ENCODE data around the gene DENND2C.
A peak's percentile ranks its signal among the peaks of the same experiment; 100 is the strongest.

The DENND2C gene, protein sequence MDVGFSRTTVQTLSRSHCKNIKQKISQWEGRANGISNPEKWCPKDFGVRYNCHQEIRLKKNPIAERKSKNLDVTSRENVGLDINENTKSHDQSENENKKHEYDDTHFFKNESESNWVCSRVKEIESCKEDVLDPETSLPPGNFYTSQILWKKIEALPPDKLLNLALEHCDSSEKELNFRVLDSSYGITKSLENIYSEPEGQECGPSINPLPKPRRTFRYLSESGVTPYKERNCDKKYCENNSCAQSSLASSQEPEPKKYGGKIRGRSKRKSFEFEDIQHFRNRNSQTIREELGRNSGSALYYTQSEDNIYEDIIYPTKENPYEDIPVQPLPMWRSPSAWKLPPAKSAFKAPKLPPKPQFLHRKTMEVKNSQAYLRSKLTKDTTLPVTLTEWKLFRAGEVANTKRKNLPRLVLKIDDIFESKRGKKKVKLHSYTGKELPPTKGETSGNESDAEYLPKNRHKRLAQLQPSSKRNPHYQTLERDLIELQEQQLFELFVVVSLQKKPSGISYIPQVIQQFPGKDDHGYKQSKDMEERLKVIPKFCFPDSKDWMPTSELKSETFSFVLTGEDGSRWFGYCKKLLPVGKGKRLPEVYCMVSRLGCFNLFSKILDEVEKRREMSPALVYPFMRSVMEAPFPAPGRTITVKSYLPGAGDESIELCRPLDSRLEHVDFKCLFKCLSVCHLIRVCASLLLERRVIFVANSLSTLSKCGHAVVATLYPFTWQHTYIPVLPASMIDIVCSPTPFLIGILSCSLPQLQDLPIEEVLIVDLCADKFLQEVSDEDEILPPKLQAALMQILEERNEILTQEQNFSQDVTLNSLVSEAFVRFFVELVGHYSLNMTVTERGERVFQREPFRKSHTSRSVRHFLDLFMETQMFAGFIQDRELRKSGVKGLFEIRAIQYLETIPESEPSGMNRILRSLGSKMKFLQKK

DNA sequence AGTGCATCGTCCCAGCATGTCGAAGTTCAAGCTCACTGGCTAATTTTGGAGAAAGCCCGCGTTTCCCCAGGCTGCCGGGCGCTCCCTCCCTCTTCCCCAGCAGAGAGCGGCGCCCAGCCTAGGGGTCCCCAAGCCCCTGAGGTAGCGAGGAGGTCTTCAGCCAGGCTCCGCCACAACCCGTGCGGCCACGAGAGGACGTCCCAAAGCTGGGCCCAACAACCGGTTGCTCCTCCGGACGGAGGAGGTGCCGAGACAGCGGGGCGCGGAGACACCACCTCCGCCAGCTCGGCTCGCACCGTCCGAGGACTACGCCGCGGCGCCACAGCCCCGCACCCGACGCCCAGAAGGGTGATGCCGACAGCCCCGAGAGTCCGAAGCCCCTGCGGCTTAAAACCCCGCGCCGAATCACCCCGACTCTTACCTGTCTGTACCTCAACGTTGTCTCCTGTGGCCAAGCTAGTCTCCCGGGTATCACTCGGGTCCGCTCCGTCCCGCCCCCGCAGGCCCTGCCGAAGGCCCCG lies at the start of gene DENND2C:
Gene DENND2C (minus strand): TSS at position 488 of the 521 bp plus-strand sequence. CDS start 44,065 bp downstream, outside the sequence.
- DNase-seq = no peak

DNA sequence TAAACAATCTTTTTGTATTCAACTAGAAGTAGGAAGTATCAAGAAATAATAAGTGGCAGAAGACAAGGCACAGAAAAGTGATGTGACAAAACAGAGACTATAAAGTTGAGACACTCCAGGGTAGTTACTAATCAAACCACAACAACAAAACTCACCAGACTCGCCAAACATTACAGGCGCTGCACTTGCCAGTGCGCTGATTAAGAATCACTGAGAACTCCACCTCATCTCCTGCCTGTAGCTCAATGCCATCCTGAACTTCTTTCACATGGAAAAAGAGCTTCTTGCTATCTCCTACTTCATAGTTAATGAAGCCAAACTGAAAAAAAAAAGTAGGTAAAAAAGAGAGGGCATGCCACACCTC lies 49.6 kb upstream of the DENND2C start:
- no peak for DNase-seq

DNA sequence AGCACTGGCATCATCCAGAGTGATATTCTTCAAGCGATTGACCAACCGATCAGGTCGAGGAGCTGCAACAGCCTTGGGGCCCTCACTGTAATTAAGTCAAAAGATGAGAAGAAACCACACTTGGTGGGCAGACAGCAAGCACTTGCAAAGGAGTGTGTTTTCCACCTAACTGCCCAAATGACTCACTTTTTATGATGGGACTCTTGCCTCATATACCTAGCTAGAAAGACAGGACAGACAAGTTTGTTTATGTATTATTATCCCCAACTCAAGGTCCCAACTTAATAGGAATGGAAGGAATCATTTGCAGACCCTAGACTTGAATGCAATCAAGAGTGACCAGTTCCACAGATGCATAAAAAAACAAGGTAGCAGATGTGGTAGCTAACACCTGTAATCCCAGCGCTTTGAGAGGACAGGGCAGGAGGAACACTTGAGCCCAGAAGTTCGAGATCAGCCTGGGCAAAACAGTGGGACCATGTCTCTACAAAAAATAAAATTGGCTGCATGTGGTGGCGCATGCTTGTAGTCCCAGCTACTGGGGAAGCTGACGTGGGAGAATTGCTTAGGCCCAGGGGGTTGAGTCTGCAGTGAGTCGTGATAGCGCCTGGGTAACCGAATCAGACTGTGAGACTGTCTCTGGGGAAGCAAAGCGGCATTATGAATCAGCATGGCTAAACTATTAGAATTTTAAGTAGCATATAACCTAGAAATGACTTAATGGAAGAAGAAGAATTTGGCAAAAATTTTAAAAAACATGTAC lies 49.0 kb upstream of the DENND2C start:
- DNase-seq = no peak

DNA sequence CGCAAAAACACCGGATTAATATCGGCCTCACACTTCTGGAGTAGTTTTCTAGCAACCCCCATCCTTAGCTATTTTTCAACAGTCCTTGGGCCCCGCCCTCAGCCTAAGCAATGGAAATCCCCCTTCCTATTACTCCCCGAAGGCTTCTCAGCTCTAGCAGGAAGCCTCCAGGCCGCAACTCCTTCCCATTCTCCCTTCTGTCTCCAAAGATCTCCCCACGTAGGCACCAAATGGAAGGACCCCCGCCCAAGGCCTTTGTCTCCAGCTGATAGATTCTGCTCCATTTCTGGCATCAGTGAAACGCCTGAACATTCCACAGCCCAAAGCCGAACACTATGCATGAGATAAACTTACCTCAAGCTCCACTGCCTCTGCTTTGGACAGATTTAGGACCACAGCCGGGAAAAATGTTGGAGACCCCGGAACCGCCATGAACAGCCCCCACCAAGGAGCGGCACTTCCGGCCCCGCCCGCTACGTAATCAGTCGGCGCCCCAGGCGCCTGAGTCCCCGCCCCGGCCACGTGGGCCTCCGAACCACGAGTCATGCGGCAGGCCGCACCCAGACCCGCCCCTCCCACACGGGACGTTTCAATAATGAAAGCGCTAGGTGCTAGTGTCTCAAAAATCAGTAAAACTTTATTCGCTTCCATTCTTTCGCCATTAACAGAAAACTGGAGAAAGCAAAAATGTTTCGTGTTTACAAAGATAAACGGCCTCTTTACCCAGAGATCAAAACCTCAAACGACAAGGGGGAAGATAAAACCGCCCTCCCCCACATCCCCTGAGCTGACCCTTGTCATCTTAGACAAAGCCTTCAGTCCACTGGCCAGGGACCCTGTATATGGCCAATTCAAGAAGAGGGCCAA lies 46.7 kb upstream of the DENND2C start, which contains the start of gene NRAS:
Gene NRAS (minus strand): TSS at position 468 of the 867 bp plus-strand sequence. CDS start 611 bp downstream, outside the sequence.
- DNase-seq = peak; percentile 94

DNA sequence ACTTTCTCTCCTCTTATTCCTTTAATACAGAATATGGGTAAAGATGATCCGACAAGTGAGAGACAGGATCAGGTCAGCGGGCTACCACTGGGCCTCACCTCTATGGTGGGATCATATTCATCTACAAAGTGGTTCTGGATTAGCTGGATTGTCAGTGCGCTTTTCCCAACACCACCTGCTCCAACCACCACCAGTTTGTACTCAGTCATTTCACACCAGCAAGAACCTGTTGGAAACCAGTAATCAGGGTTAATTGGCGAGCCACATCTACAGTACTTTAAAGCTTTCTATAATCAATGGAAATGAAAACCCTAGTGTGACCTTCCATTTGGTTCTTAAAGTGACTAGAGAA lies 46.1 kb upstream of the DENND2C start:
- DNase-seq = no peak

DNA sequence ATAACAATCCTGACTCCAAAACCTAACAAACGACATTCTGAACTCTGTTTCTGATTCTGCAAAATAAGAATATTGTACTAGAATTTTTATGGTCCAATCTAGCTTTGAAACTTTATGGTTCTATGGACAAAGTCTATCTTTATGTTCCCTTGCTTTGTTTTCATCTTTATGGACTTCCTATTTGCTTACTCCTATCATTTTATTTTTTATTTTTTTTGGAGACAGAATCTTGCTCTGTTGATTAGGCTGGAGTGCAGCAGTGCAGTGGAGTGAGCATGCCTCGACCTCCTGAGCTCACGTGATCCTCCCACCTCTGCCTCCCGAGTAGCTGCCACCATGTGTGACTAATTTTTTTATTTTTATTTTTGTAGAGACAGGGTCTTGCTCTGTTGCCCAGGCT lies 43.1 kb upstream of the DENND2C start:
- no peak for DNase-seq

DNA sequence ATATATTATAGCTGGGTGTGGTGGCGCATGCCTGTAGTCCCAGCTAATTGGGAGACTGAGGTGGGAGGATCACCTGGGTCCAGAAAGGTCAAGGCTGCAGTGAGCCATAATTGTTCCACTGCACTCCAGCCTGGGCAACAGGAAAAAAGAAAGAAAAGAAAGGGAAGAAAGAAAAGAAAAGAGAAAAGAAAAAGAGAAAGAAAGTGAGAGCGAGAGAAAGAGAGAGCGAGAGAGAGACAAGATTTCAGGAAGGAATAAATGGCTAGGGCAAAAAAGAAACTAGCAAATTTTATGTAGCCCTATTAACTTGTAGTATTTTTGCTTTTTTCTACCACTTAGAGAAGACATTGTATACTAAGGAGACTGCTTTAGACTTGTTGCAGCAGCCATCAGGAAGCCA lies 40.5 kb upstream of the DENND2C start:
- no peak for DNase-seq

DNA sequence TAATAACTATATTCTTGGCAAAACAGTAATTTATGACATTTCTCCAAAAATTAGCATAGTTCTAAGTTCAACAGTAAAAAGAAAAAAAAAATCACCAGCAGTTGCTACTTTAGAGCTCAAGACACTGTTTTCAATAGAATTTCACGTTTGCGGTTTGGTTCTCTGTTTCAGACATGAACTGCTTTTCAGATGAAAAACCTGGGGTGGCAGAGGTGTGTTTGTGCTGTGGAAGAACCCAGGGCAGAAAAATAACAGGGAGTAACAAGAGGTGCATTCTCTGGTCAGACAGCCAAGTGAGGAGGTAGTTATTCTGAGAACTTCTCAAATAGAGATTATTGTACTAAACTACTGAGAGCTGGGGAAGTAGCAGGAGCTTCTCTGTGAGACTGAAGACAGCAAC lies 37.8 kb upstream of the DENND2C start:
- DNase-seq = no peak

DNA sequence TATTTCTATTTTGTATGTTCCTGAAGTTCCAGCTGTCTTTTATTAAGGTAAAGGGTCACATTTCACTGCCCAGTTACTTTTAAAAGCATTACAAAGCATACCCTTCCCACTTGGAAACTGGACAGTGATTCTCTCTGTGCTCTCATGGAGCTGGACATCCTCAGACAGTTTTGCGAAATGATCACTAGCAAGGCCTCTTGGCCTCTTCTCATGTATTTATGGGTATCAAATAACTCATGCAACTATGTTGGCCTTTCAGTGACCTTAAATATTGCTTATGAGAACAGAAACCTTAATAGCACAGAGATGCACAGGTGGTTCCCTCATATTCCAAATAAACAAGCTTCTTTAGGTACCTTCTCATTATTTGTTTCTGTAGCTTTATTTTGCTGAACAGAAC lies 33.4 kb upstream of the DENND2C start:
- no peak for DNase-seq

DNA sequence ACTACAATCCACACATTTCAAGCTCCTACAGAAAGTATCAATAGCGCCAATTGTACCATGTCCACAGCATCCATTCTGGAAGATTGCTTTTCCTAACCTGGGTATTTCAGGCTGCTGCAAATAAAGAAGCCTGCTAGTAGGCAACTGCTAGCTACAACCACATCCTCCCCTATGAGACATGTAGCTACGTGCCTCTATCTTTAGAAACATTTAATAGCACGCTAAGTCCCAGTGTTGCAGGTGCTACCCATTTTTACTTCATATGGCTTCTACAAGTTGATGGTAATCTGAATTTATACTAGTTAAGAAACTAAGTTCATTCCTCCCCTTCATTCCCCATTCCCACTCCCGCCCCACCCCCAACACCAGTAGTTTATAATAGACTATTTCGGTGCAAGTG lies 32.9 kb upstream of the DENND2C start:
- DNase-seq = no peak

DNA sequence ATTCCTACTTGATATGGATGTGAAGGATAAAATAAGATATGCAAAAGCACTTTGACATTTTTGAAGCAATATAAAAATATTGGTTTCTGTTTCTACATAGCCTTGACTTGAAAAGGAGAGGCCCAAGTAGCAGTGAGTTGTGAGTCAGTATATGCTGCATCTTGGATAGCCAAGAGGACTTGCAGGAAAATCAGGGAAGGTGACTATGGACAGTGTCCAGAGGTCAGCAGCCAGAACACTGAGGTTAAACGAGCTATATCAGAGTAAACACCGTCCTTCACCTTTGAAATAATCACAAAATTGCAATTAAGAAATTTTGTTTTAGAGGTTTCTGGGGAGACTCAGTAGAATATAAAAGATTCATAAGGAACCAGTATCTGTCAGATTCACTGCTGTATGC lies 32.1 kb upstream of the DENND2C start:
- no peak for DNase-seq

DNA sequence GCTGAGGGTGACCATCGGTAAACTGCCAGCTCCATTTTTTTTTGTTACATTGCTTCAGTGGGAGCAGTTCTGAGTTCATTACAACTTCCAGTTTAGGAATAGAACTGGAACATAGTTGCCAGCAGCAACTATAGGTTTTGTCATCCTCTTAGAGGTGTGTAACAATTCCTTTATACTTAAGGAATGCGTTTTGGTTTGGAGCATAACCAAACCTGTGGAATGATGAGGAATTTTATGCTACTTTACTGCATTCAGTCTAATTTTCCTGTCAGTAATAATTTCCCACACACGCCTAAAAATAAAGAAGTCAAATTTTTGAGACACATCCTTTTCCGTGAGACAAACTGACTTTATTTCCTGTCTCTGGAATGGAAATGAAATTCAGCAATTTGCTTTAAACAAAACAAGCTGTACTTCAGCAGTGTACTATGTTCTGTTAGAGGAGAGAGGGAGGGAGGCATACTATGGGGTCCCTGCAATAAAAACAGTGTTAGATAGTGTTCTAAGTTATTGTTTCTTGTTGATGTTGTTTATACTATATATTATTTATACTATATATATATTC lies 30.3 kb upstream of the DENND2C start:
- no peak for DNase-seq

DNA sequence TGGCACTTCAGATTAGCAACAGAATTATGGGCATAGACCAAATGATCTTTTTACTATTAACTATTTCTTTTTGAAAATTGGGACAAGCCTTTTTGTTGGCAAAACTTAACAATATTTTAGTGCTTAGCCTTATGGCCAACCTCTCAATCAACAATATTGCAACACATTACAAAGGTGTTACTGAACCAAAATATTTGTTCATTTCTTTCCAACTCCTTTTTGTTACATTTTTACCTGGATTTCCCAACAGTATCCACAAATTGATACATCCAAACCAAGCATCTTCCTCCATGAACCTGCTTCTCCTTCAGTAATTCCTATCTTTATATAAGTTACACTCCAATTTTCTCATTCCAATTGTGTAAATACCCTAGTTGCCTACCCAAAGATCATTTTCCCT lies 27.0 kb upstream of the DENND2C start:
- DNase-seq = no peak

DNA sequence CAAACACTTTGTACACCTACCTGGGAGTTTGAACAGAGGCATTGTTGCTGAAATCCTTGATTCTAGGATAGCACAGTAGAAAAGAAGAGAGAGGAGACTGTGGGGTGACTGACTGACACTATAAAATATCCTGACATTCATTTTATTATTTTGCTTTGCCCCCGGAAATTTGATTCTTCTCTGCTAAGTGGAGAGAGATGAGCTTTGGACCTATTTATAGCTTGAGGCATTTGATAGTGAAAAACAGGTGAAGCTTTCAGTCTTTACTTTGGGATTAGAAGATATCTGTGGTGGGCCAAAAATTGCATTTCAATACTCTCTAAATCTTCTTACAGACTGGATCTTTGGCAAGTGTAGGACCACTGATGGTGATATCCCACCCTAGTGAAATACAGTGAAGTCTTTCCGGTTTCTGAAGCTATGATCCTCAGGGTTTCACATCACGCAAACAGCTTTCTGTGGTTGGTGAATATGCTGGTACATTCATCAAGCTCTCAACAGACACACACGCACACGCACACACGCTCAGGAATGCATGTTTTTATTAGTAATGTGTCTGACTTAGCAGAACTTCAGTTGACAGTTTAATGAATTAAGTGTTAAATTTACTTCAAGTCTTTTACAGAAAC lies 25.7 kb upstream of the DENND2C start, which contains the start of gene AMPD1:
Gene AMPD1 (minus strand): TSS at position 117 of the 629 bp plus-strand sequence. CDS start 75 bp downstream, at position 42.
- DNase-seq = no peak

DNA sequence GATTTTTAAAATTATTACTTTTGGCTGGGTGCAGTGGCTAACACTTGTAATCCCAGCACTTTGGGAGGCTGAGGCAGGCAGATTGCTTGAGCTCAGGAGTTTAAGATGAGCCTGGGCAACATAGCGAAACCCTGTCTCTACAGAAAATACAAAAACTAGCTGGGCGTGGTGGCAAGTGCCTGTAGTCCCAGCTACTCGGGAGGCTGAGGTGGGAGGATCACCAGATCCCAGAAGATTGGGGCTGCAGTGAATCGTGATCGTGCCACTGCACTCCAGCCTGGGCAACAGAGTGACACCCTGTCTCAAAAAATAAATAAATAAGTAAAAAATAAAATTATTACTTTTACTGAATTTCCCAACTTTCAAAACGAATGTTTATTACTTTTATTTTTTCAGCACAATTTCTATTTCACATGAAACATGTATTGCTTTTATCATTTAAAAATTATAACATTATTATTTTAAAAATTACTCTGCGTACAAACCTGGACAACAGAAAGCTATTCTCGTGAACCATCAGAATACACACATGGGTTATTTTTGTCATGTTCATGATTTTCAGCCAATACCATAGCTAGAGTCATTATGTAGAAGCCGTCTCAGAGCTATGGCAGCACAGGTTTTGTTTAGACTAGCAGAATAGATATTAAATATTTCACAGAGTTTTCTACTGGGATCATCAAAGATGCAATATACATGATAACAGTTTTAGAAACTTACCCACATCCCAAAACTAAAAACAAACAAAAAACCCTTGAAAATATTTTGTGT lies 24.9 kb upstream of the DENND2C start:
- no peak for DNase-seq

DNA sequence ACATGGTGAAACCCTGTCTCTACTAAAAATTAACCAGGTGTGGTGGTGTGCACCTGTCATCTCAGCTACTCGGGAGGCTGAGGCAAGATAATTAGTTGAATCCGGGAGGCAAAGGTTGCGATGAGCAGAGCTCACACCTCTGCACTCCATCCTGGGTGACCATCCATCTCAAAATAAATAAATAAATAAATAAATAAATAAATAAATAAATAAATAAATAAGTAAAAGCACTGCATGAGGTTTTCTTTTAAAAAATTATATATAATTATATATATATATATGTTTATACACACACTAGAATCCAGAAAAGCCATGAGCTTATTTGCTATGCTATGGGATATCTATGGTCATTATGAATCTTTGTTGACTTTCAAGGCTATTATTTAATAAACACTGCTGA lies 23.1 kb upstream of the DENND2C start:
- no peak for DNase-seq

DNA sequence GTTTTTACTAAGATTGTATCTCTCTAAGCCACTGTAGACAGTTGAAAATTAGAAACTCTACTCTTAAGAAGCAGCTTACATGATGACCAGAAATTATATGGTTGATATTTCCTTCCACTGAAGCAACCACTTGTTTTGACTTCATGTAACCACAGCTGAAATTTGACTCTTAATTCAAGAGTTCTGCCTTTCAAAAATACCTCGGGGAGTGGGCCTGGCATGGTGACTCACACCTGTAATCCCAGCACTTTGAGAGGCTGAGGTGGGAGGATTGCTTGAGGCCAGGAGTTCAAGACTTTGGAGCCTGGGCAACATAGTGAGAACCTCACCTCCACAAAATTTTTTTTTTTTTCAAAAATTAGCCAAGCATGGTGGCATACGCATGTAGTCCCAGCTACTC lies 21.2 kb upstream of the DENND2C start:
- no peak for DNase-seq

DNA sequence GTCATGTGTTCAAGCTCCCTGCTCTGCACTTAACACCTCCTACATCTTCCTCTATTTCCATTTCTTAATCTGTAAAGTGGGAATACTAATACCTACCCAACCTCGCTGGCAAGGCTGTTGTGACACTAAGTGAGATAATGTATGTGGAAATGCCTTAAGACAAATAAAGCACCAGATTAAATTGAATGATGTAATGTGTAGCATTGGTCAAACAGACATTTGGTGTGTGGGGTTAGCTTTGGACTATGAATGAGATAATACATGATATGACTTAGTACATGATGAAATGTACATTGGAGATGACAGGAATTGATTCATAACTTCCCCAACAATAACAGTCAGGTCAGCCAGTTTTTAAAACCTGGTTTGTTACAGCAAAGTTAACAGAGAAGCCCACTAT lies 20.3 kb upstream of the DENND2C start:
- DNase-seq = no peak

DNA sequence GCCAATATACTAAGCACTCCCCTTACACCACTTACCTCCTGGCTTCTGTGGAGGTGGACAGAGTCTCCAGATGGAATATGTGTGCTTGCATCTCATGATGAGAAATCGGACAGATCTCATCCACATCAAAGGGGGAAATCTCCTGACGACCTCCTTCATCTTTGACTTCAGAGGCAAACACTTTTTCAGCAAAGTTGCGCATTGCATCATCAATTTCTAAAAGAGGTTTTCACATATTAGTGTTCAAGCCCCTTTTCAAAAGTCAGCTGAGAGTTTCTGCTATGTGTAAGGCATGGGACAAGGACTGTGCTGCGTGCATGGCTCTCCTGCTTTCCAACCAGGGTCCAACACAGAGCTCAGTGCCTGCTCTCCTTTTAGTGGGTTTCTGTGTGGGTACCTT lies 18.7 kb upstream of the DENND2C start:
- DNase-seq = no peak

DNA sequence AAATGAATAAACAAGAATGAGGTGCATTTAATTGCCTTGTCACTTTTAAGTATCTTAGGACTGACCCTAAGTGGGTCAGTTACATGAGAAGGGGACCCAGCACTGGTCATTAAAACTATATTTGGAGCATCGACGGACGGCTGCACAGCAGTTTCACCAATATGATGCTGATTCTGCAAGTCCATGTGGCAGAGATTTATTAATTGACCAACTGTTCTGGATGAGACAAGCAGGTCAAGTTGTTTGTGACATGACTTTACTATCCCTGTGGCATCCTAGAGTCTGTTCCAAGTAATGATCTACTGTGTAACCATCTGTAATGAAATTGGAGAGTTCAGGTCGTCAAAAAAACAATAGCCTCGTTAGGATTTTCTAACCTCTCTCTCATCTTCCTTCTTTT lies 16.0 kb upstream of the DENND2C start:
- DNase-seq = no peak
